LNCaP clone FGC (cell line): ENCODE data around the gene LIX1L.
"Not testable (repeated sequence)": the region's sequence is repeated elsewhere in the genome, so short reads cannot be mapped to it uniquely, and the experiment has no call there.

Experiments
- DNase-seq: peaks from one replicate; pipeline ENCODE4 v3.0.0-alpha.2; 2011; ENCODE audit warnings: low read depth
- H3K4me3 ChIP-seq: 2 replicates; pipeline ENCODE4 v1.5.1; 2011; ENCODE audit warnings: mild to moderate bottlenecking, low read depth, low read length, control low read depth
- CTCF ChIP-seq: IDR thresholded peaks from 2 replicates; pipeline ENCODE4 v1.5.1; 2012; ENCODE audit warnings: mild to moderate bottlenecking; ENCODE audit not compliant: control insufficient read depth, insufficient read depth; ENCODE audit errors: extremely low read depth

LIX1L gene

GRCh38 chr1:145935708-145936107, 22.1 kb downstream of the LIX1L start:
- no peak for DNase-seq
- TF ChIP-seq CTCF = no peak

GRCh38 chr1:145932522-145933009, 25.3 kb downstream of the LIX1L start:
- DNase-seq, H3K4me3 ChIP-seq: not testable (repeated sequence)

More at GRCh38 chr1:145935708-145936107, 22.1 kb downstream of the LIX1L start:
- no peak overlapping the region for H3K4me3 ChIP-seq

- DNase-seq = no peak
- H3K4me3 ChIP-seq = peak overlapping the region; percentile 98
- no peak for TF ChIP-seq CTCF
Measured at GRCh38 chr1:145927916-145928643, 29.7 kb downstream of the LIX1L start.

GRCh38 chr1:145927063-145927886, 30.5 kb downstream of the LIX1L start, which contains the start of gene RBM8A:
Gene RBM8A, minus strand, starts transcription at chr1:145927484. Its CDS starts 58 bp downstream, at chr1:145927426.
- H3K4me3 ChIP-seq = peak within 1 kb of the TSS; percentile 98
- TF ChIP-seq CTCF = peak; percentile 51
- DNase-seq = peak; percentile 97

- TF ChIP-seq CTCF = no peak
- DNase-seq = no peak
- H3K4me3 ChIP-seq = peak overlapping the region; percentile 98
Measured at GRCh38 chr1:145926686-145927062, 31.1 kb downstream of the LIX1L start.

- H3K4me3 ChIP-seq = no peak overlapping the region
- no peak for TF ChIP-seq CTCF
- no peak for DNase-seq
Measured at GRCh38 chr1:145922266-145922665, 35.6 kb downstream of the LIX1L start.

GRCh38 chr1:145920297-145920696, 37.5 kb downstream of the LIX1L start:
- DNase-seq, H3K4me3 ChIP-seq: not testable (repeated sequence)
